H9 (cell line): ENCODE results near the gene B9D2. TPM values are rescaled to one million over a fixed set of nuclear protein-coding genes. Genes with fewer than 3 reads are reported as not detected.

Source experiments
- DNase-seq: peaks from one replicate; pipeline ENCODE4 v3.0.0-alpha.2; 2017
- H2AFZ ChIP-seq: one replicate; pipeline ENCODE4 v1.6.1; 2013; ENCODE audit warnings: mild to moderate bottlenecking, low read length, control low read depth, moderate library complexity
- H2AK5ac ChIP-seq: 2 replicates; pipeline ENCODE4 v1.6.1; 2013; ENCODE audit warnings: low read length, control low read depth, mixed read lengths; ENCODE audit not compliant: insufficient read length
- H2BK120ac ChIP-seq: one replicate; pipeline ENCODE4 v1.6.1; 2013; ENCODE audit warnings: low read depth, mild to moderate bottlenecking, low read length, control low read depth, inconsistent platforms; ENCODE audit not compliant: poor library complexity, severe bottlenecking
- H2BK12ac ChIP-seq: 2 replicates; pipeline ENCODE4 v1.6.1; 2013; ENCODE audit warnings: low read length, control low read depth, mixed read lengths, low read depth; ENCODE audit not compliant: insufficient read length
- H2BK15ac ChIP-seq: 2 replicates; pipeline ENCODE4 v1.6.1; 2013; ENCODE audit warnings: low read depth, low read length, control low read depth
- H2BK20ac ChIP-seq: one replicate; pipeline ENCODE4 v1.6.1; 2013; ENCODE audit warnings: low read depth, mild to moderate bottlenecking, low read length, control low read depth, inconsistent platforms; ENCODE audit not compliant: poor library complexity, severe bottlenecking
- H2BK5ac ChIP-seq: 2 replicates; pipeline ENCODE4 v1.6.1; 2013; ENCODE audit warnings: low read length, control low read depth, mixed read lengths; ENCODE audit not compliant: insufficient read length
- H3K14ac ChIP-seq: 2 replicates; pipeline ENCODE4 v1.6.1; 2013; ENCODE audit warnings: low read length, control low read depth; ENCODE audit not compliant: insufficient read depth
- H3K18ac ChIP-seq: 2 replicates; pipeline ENCODE4 v1.6.1; 2013; ENCODE audit warnings: low read depth, mild to moderate bottlenecking, mixed read lengths, low read length, control low read depth; ENCODE audit not compliant: insufficient read length
- H3K23ac ChIP-seq: 2 replicates; pipeline ENCODE4 v1.6.1; 2013; ENCODE audit warnings: low read length, control low read depth, mixed read lengths, low read depth; ENCODE audit not compliant: insufficient read length
- H3K23me2 ChIP-seq: 2 replicates; pipeline ENCODE4 v1.6.1; 2013; ENCODE audit warnings: low read depth, mild to moderate bottlenecking, mixed read lengths, low read length, control low read depth; ENCODE audit not compliant: insufficient read length, poor library complexity, severe bottlenecking
- H3K27ac ChIP-seq: 2 replicates; pipeline ENCODE4 v1.5.1; 2013; ENCODE audit warnings: low read length, control low read depth, mixed read lengths, low read depth; ENCODE audit not compliant: insufficient read length
- H3K27me3 ChIP-seq: 2 replicates; pipeline ENCODE4 v1.6.1; 2013; ENCODE audit warnings: low read length, control low read depth, inconsistent platforms; ENCODE audit not compliant: insufficient read depth
- H3K4ac ChIP-seq: 2 replicates; pipeline ENCODE4 v1.6.1; 2013; ENCODE audit warnings: low read depth, mild to moderate bottlenecking, control low read depth, inconsistent platforms, low read length, moderate library complexity
- H3K4me1 ChIP-seq: 2 replicates; pipeline ENCODE4 v1.6.1; 2013; ENCODE audit warnings: low read length, control low read depth, inconsistent platforms; ENCODE audit not compliant: insufficient read depth
- H3K4me2 ChIP-seq: 2 replicates; pipeline ENCODE4 v1.6.1; 2013; ENCODE audit warnings: low read length, control low read depth, mixed read lengths; ENCODE audit not compliant: insufficient read length, insufficient read depth
- H3K56ac ChIP-seq: 2 replicates; pipeline ENCODE4 v1.6.1; 2013; ENCODE audit warnings: low read depth, mild to moderate bottlenecking, mixed read lengths, low read length, control low read depth; ENCODE audit not compliant: insufficient read length
- H3K79me1 ChIP-seq: 2 replicates; pipeline ENCODE4 v1.6.1; 2013; ENCODE audit warnings: low read depth, mild to moderate bottlenecking, moderate library complexity, low read length, control low read depth, inconsistent platforms; ENCODE audit not compliant: insufficient read depth, poor library complexity, severe bottlenecking
- H3K79me2 ChIP-seq: 2 replicates; pipeline ENCODE4 v1.6.1; 2013; ENCODE audit warnings: low read length, control low read depth, inconsistent platforms; ENCODE audit not compliant: insufficient read depth
- H3K9ac ChIP-seq: 2 replicates; pipeline ENCODE4 v1.6.1; 2013; ENCODE audit warnings: low read length, control low read depth, mixed read lengths; ENCODE audit not compliant: insufficient read length; ENCODE audit errors: extremely low read depth
- H3K9me3 ChIP-seq: one replicate; pipeline ENCODE4 v1.6.1; 2013; ENCODE audit warnings: low read depth, low read length, inconsistent platforms; ENCODE audit not compliant: control insufficient read depth
- H3T11ph ChIP-seq: one replicate; pipeline ENCODE4 v1.6.1; 2013; ENCODE audit warnings: mild to moderate bottlenecking, low read length, control low read depth, inconsistent platforms
- H4K20me1 ChIP-seq: one replicate; pipeline ENCODE4 v1.6.1; 2013; ENCODE audit not compliant: control insufficient read depth, insufficient read length, insufficient read depth
- H4K5ac ChIP-seq: 2 replicates; pipeline ENCODE4 v1.6.1; 2013; ENCODE audit warnings: low read depth, mild to moderate bottlenecking, mixed read lengths, low read length, control low read depth; ENCODE audit not compliant: insufficient read length
- H4K8ac ChIP-seq: replicated peaks from 2 replicates; pipeline ENCODE4 v1.6.1; 2013; ENCODE audit warnings: low read length, control low read depth, mixed read lengths, low read depth; ENCODE audit not compliant: insufficient read length
- H4K91ac ChIP-seq: 2 replicates; pipeline ENCODE4 v1.6.1; 2013; ENCODE audit warnings: low read depth, mild to moderate bottlenecking, moderate library complexity, mixed read lengths, low read length, control low read depth; ENCODE audit not compliant: insufficient read length
- H3K27ac Mint-ChIP-seq, 3 experiments: 2 replicates in 2 of 3; 3 replicates in 1 of 3; pipeline ENCODE4 v1.8.0; 2020 to 2021; ENCODE audit warnings: mixed read lengths in 3 of 3, mild to moderate bottlenecking in 1 of 3, moderate library complexity in 1 of 3
- H3K27me3 Mint-ChIP-seq: 2 replicates; pipeline ENCODE4 v1.8.0; 2021; ENCODE audit warnings: low read depth, mild to moderate bottlenecking, moderate library complexity, mixed read lengths
- H3K36me3 Mint-ChIP-seq, 3 experiments: 2 replicates in 2 of 3; 3 replicates in 1 of 3; pipeline ENCODE4 v1.8.0; 2020 to 2021; ENCODE audit warnings: low read depth in 3 of 3, mixed read lengths in 3 of 3; ENCODE audit not compliant: insufficient read depth in 1 of 3
- H3K4me1 Mint-ChIP-seq, 2 experiments: 2 replicates each; pipeline ENCODE4 v1.8.0; 2020; ENCODE audit warnings: mixed read lengths in 2 of 2
- H3K4me3 Mint-ChIP-seq, 2 experiments: 2 replicates in 1 of 2; 3 replicates in 1 of 2; pipeline ENCODE4 v1.8.0; 2020 to 2021; ENCODE audit warnings: mild to moderate bottlenecking in 2 of 2, mixed read lengths in 2 of 2, moderate library complexity in 1 of 2
- H3K9me3 Mint-ChIP-seq, 2 experiments: 2 replicates in 1 of 2; 3 replicates in 1 of 2; pipeline ENCODE4 v1.8.0; 2020; ENCODE audit warnings: mild to moderate bottlenecking in 2 of 2, mixed read lengths in 2 of 2, moderate library complexity in 1 of 2
- CTCF ChIP-seq: fragments of 200-600 bp; sonication (generic); conservative IDR thresholded peaks from 3 replicates; pipeline ENCODE4 v1.8.0; 2021; ENCODE audit warnings: antibody characterized with exemption, mild to moderate bottlenecking
- WGBS: extraction: QIAGEN DNeasy Blood & Tissue Kit; methylation state at CpG from one replicate; pipeline ENCODE4 v1.1.7; 2013; ENCODE audit warnings: missing lambda C conversion rate, low lambda C conversion rate, mixed read lengths; ENCODE audit not compliant: insufficient read length; ENCODE audit errors: extremely low coverage; 5-methylcytosine and 5-hydroxymethylcytosine counted together
- total RNA-seq: library from RNA; stranded (reverse); gene quantifications from 2 replicates; pipeline ENCODE4 v1.2.1, GENCODE V29; 2021

The B9D2 gene
- total RNA-seq, 1 experiment from 2014 or later = 4.8 TPM

DNA sequence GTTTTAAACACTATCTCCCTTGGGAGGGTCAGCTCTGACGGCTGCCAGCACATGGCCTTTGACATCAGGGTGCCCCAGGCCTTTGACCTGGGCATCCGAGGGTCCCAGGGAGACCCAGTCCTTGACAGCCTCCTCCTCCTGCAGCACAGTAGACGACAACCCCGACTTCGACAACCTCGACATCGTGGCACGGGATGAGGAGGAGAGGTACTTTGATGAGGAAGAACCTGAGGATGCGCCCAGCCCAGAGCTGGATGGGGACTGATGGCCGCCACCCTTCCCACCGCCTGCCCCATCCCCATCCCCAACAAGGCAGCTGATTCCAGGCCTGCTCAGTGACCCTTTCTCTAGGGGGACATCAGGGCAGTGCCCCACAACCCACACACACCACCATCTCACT, 41.5 kb downstream of the B9D2 start:
- Histone ChIP-seq H3K9ac (no peak overlapping the region), H3K4me2 (no peak overlapping the region)
- H3K4me3 Mint-ChIP-seq = no peak overlapping the region; a peak in 1 of 5 replicates

More for the DNA sequence above, 41.5 kb downstream of the B9D2 start:
- Histone ChIP-seq H4K20me1 (no peaks in the 10 kb centered on the region), H4K5ac (no peak overlapping the region), H3K27ac (no peak overlapping the region), H3K79me1 (no peaks in the 10 kb centered on the region), H2BK20ac (no peak overlapping the region), H2BK15ac (no peak overlapping the region), H2BK120ac (no peak overlapping the region), H3K4me1 (peaks cover 12% of the 10 kb centered on the region; the same call in 1 of the 2 replicates), H3K18ac (no peak overlapping the region), H2BK12ac (no peak overlapping the region), H4K8ac (no peak overlapping the region), H3K23me2 (peaks cover 14% of the 10 kb centered on the region), H3T11ph (no peak overlapping the region), H3K4ac (no peak overlapping the region), H3K23ac (no peak overlapping the region), H3K56ac (no peak overlapping the region), H2BK5ac (no peak overlapping the region), H3K27me3 (no peaks in the 10 kb centered on the region), H4K91ac (no peak overlapping the region), H2AK5ac (no peak overlapping the region), H3K79me2 (no peaks in the 10 kb centered on the region), H3K9me3 (no peaks in the 10 kb centered on the region), H3K14ac (no peak overlapping the region), H2AFZ (no peak overlapping the region)
- no CpG with 5 or more reads among the region's 11 CpGs for WGBS
- peaks cover 43 to 46% of the 10 kb centered on the region in 2 experiments for H3K4me1 Mint-ChIP-seq
- no peaks in the 10 kb centered on the region for H3K9me3 Mint-ChIP-seq
- no peak for TF ChIP-seq CTCF
- H3K27ac Mint-ChIP-seq = peak overlapping the region; percentile 38 to 91 (median 78); a peak in 4 of 7 replicates
- H3K36me3 Mint-ChIP-seq = peaks cover 8 to 50% (median 40%) of the 10 kb centered on the region in 3 experiments
- DNase-seq = no peak
- H3K27me3 Mint-ChIP-seq = peaks cover 1% of the 10 kb centered on the region; the same call in 1 of the 2 replicates
